GM23338 (cell line): ENCODE data around the gene BRSK2. TPM values are rescaled to one million over a fixed set of nuclear protein-coding genes. Genes with fewer than 3 reads are reported as not detected.

ENCODE experiments used
- ATAC-seq: fragments of 200-7000 bp; cut with Tn5 transposase; 3 replicates; pipeline ENCODE4 v1.9.1; 2020
- DNase-seq: peaks from one replicate; pipeline ENCODE4 v3.0.0-alpha.2; 2015; ENCODE audit warnings: low spot score
- H2AFZ ChIP-seq: fragments of 200-600 bp; sonication (generic); 2 replicates; pipeline ENCODE4 v1.8.0; 2016; ENCODE audit warnings: antibody characterized with exemption, mild to moderate bottlenecking, moderate library complexity
- H3F3A ChIP-seq: fragments of 200-600 bp; sonication (generic); replicated peaks from 2 replicates; pipeline ENCODE4 v1.8.0; 2017; ENCODE audit warnings: antibody characterized with exemption, mixed run types, low read depth
- H3K27ac ChIP-seq: fragments of 200-600 bp; sonication (generic); 2 replicates; pipeline ENCODE4 v1.6.1; 2016; ENCODE audit warnings: low read depth
- H3K27me3 ChIP-seq: fragments of 200-600 bp; sonication (generic); 2 replicates; pipeline ENCODE4 v1.8.0; 2016; ENCODE audit warnings: mild to moderate bottlenecking, mixed run types, moderate library complexity; ENCODE audit not compliant: insufficient read depth
- H3K36me3 ChIP-seq: fragments of 200-600 bp; sonication (generic); 2 replicates; pipeline ENCODE4 v1.8.0; 2016; ENCODE audit warnings: mild to moderate bottlenecking; ENCODE audit not compliant: insufficient read depth
- H3K4me1 ChIP-seq: fragments of 200-600 bp; sonication (generic); 2 replicates; pipeline ENCODE4 v1.8.0; 2016; ENCODE audit warnings: mild to moderate bottlenecking, moderate library complexity; ENCODE audit not compliant: insufficient read depth
- H3K4me2 ChIP-seq: fragments of 200-600 bp; sonication (generic); 2 replicates; pipeline ENCODE4 v1.7.1; 2017; ENCODE audit warnings: mixed run types
- H3K4me3 ChIP-seq: fragments of 200-600 bp; sonication (generic); 2 replicates; pipeline ENCODE4 v1.6.1; 2016; ENCODE audit warnings: mixed run types
- H3K79me2 ChIP-seq: fragments of 200-600 bp; sonication (generic); replicated peaks from 2 replicates; pipeline ENCODE4 v1.8.0; 2017; ENCODE audit warnings: mild to moderate bottlenecking; ENCODE audit not compliant: insufficient read depth
- H3K9me2 ChIP-seq: fragments of 200-600 bp; sonication (generic); 2 replicates; pipeline ENCODE4 v1.8.0; 2017; ENCODE audit not compliant: insufficient read depth
- H4K20me1 ChIP-seq: fragments of 200-600 bp; sonication (generic); replicated peaks from 2 replicates; pipeline ENCODE4 v1.8.0; 2017; ENCODE audit warnings: mild to moderate bottlenecking; ENCODE audit not compliant: insufficient read depth
- H3K27ac Mint-ChIP-seq: 2 replicates; pipeline ENCODE4 v1.8.0; 2020; ENCODE audit warnings: inconsistent platforms, mild to moderate bottlenecking, moderate library complexity, mixed read lengths
- H3K27me3 Mint-ChIP-seq: 3 replicates; pipeline ENCODE4 v1.8.0; 2022; ENCODE audit warnings: low read depth, mild to moderate bottlenecking, moderate library complexity, mixed read lengths, inconsistent platforms; ENCODE audit not compliant: insufficient read depth, poor library complexity
- H3K36me3 Mint-ChIP-seq: 3 replicates; pipeline ENCODE4 v1.8.0; 2021; ENCODE audit warnings: low read depth, mild to moderate bottlenecking, inconsistent platforms, moderate library complexity, mixed read lengths
- H3K4me1 Mint-ChIP-seq: 3 replicates; pipeline ENCODE4 v1.8.0; 2020; ENCODE audit warnings: mild to moderate bottlenecking, inconsistent platforms, mixed read lengths
- H3K4me3 Mint-ChIP-seq: 3 replicates; pipeline ENCODE4 v1.8.0; 2021; ENCODE audit warnings: moderate library complexity, mild to moderate bottlenecking, inconsistent platforms, mixed read lengths
- H3K9me3 Mint-ChIP-seq: 3 replicates; pipeline ENCODE4 v1.8.0; 2020; ENCODE audit warnings: moderate library complexity, mild to moderate bottlenecking, inconsistent platforms, mixed read lengths
- ETS1 ChIP-seq: IDR thresholded peaks from 2 replicates; pipeline ENCODE4 v1.6.1; 2016; ENCODE audit warnings: antibody characterized with exemption
- EZH2 ChIP-seq: fragments of 200-600 bp; sonication (generic); IDR thresholded peaks from one replicate; pipeline ENCODE4 v1.8.0; 2017; ENCODE audit warnings: antibody characterized with exemption, mild to moderate bottlenecking, low read depth; ENCODE audit not compliant: unreplicated experiment
- EZH2phosphoT487 ChIP-seq: fragments of 200-600 bp; sonication (generic); IDR thresholded peaks from one replicate; pipeline ENCODE4 v1.8.1; 2018; ENCODE audit warnings: antibody characterized with exemption; ENCODE audit not compliant: unreplicated experiment
- ZNF331 ChIP-seq: fragments of 250-450 bp; sonication (Bioruptor Pico); IDR thresholded peaks from 2 replicates; pipeline ENCODE4 v1.5.0; 2020; ENCODE audit warnings: low read depth, mild to moderate bottlenecking, moderate library complexity
- ZNF462 ChIP-seq: fragments of 250-450 bp; sonication (Bioruptor Pico); IDR thresholded peaks from 2 replicates; pipeline ENCODE4 v1.5.0; 2020; ENCODE audit warnings: mild to moderate bottlenecking, moderate library complexity
- polyA plus RNA-seq: library from polyadenylated mRNA; unstranded; fragments of >200 nt; fragmentation: Nextera tagmentation; extraction: Ambion mirVana; gene quantifications from 2 replicates; pipeline ENCODE4 v1.2.1, GENCODE V29; 2016
- total RNA-seq: library from RNA; depleted of rRNA; stranded (reverse); fragments of >200 nt; shearing (Covaris generic); gene quantifications from 2 replicates; pipeline ENCODE4 v1.2.3, GENCODE V29; 2014
- TF ChIP-seq, protein P1 (sequence below): IDR thresholded peaks from one replicate; pipeline ENCODE4 v1.6.1; 2018; ENCODE audit warnings: antibody characterized with exemption; ENCODE audit not compliant: unreplicated experiment

BRSK2 gene
- total and polyA plus RNA-seq, 2 experiments from 2014 or later, result 7.2 to 20.3 TPM

- no peaks in the 10 kb centered on the region for H4K20me1 ChIP-seq
- peaks cover 15% of the 10 kb centered on the region for H3K27me3 ChIP-seq
- ATAC-seq (no peak), DNase-seq (no peak)
- Mint-ChIP-seq H3K4me1 (peaks cover 3% of the 10 kb centered on the region; the same call in 2 of the 3 replicates), H3K4me3 (no peak overlapping the region), H3K36me3 (peaks cover 6% of the 10 kb centered on the region; the same call in 1 of the 3 replicates), H3K27ac (no peak overlapping the region), H3K27me3 (peaks cover 1% of the 10 kb centered on the region), H3K9me3 (no peaks in the 10 kb centered on the region; the same call in 2 of the 3 replicates)
- no peak overlapping the region for H3K27ac ChIP-seq
- TF ChIP-seq EZH2 (no peak), ZNF331 (no peak), ETS1 (no peak)
- TF ChIP-seq, protein P1, sequence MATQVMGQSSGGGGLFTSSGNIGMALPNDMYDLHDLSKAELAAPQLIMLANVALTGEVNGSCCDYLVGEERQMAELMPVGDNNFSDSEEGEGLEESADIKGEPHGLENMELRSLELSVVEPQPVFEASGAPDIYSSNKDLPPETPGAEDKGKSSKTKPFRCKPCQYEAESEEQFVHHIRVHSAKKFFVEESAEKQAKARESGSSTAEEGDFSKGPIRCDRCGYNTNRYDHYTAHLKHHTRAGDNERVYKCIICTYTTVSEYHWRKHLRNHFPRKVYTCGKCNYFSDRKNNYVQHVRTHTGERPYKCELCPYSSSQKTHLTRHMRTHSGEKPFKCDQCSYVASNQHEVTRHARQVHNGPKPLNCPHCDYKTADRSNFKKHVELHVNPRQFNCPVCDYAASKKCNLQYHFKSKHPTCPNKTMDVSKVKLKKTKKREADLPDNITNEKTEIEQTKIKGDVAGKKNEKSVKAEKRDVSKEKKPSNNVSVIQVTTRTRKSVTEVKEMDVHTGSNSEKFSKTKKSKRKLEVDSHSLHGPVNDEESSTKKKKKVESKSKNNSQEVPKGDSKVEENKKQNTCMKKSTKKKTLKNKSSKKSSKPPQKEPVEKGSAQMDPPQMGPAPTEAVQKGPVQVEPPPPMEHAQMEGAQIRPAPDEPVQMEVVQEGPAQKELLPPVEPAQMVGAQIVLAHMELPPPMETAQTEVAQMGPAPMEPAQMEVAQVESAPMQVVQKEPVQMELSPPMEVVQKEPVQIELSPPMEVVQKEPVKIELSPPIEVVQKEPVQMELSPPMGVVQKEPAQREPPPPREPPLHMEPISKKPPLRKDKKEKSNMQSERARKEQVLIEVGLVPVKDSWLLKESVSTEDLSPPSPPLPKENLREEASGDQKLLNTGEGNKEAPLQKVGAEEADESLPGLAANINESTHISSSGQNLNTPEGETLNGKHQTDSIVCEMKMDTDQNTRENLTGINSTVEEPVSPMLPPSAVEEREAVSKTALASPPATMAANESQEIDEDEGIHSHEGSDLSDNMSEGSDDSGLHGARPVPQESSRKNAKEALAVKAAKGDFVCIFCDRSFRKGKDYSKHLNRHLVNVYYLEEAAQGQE, result no peak
- 0 out of 2 replicates have a peak, but pooled peaks cover 2% of the 10 kb centered on the region for H3F3A ChIP-seq
- H3K79me2 ChIP-seq, result no peaks in the 10 kb centered on the region
- H2AFZ ChIP-seq, result no peak overlapping the region
- no peak overlapping the region for H3K4me2 ChIP-seq
- H3K36me3 ChIP-seq, result no peaks in the 10 kb centered on the region
- H3K4me1 ChIP-seq, result no peaks in the 10 kb centered on the region
- H3K9me2 ChIP-seq, result no peaks in the 10 kb centered on the region
- H3K4me3 ChIP-seq, result no peak overlapping the region
These were observed 47.7 kb upstream of the BRSK2 start for GRCh38 chr11:1341928-1342524.

GRCh38 chr11:1342946-1343345 lies 46.8 kb upstream of the BRSK2 start:
- H3K4me1 Mint-ChIP-seq, result peaks cover under 1% of the 10 kb centered on the region; the same call in 2 of the 3 replicates
- Histone ChIP-seq H3F3A (0 out of 2 replicates have a peak, but pooled peaks cover 2% of the 10 kb centered on the region), H3K27ac (no peak overlapping the region), H4K20me1 (no peaks in the 10 kb centered on the region), H3K4me3 (no peak overlapping the region), H3K4me2 (no peak overlapping the region), H3K9me2 (no peaks in the 10 kb centered on the region), H3K79me2 (no peaks in the 10 kb centered on the region), H3K27me3 (peaks cover 6% of the 10 kb centered on the region), H3K4me1 (no peaks in the 10 kb centered on the region), H3K36me3 (no peaks in the 10 kb centered on the region), H2AFZ (no peak overlapping the region)
- H3K27me3 Mint-ChIP-seq, result peaks cover 3% of the 10 kb centered on the region
- no peak for TF ChIP-seq EZH2phosphoT487
- TF ChIP-seq ZNF462 (CRISPR knock-in tag), result no peak
- TF ChIP-seq EZH2, result no peak
- H3K9me3 Mint-ChIP-seq, result no peaks in the 10 kb centered on the region; the same call in 2 of the 3 replicates
- no peak overlapping the region for H3K27ac Mint-ChIP-seq
- no peak for DNase-seq
- no peak for ATAC-seq
- no peak overlapping the region for H3K4me3 Mint-ChIP-seq
- peaks cover 3% of the 10 kb centered on the region; the same call in 1 of the 3 replicates for H3K36me3 Mint-ChIP-seq
